ENCODE results near the gene NAA20.

- no peak for TF ChIP-seq POLR2A (IDR thresholded peaks at IDR 0.05)
- no peak for TF ChIP-seq CTCF (IDR thresholded peaks at IDR 0.05 in 4 of 5, conservative IDR thresholded peaks at IDR 0.05 in 1 of 5)
Observed at GRCh38 chr20:19976595-19977372, 40.4 kb upstream of the NAA20 start.
